Smooth muscle cell (in vitro differentiated cells): ENCODE measurements around the gene ITIH4. TPM values are rescaled to one million over a fixed set of nuclear protein-coding genes. Genes with fewer than 3 reads are reported as not detected.

Experiments
- DNase-seq: peaks from one replicate; lab custom pipeline; 2025; ENCODE audit not compliant: unreplicated experiment; lab: John Stamatoyannopoulos, UW
- H2AFZ ChIP-seq: fragments of 200-600 bp; sonication (generic); 2 replicates; pipeline ENCODE4 v1.6.0; 2016; ENCODE audit warnings: antibody characterized with exemption, low read depth, mild to moderate bottlenecking
- H3F3A ChIP-seq: fragments of 200-600 bp; sonication (generic); 2 replicates; pipeline ENCODE4 v1.6.0; 2017; ENCODE audit warnings: antibody characterized with exemption, low read depth
- H3K27ac ChIP-seq: fragments of 200-600 bp; sonication (generic); 2 replicates; pipeline ENCODE4 v1.5.1; 2016; ENCODE audit warnings: low read depth, mild to moderate bottlenecking
- H3K27me3 ChIP-seq: fragments of 200-600 bp; sonication (generic); 2 replicates; pipeline ENCODE4 v1.6.1; 2016; ENCODE audit warnings: low read depth, mild to moderate bottlenecking
- H3K36me3 ChIP-seq: fragments of 200-600 bp; sonication (generic); 2 replicates; pipeline ENCODE4 v1.5.1; 2016; ENCODE audit warnings: low read depth
- H3K4me1 ChIP-seq: fragments of 200-600 bp; sonication (generic); 2 replicates; pipeline ENCODE4 v1.5.1; 2016; ENCODE audit warnings: low read depth
- H3K4me2 ChIP-seq: fragments of 200-600 bp; sonication (generic); 2 replicates; pipeline ENCODE4 v1.6.0; 2016; ENCODE audit warnings: mild to moderate bottlenecking
- H3K4me3 ChIP-seq: fragments of 200-600 bp; sonication (generic); 2 replicates; pipeline ENCODE4 v1.5.1; 2016; ENCODE audit warnings: mild to moderate bottlenecking
- H3K79me2 ChIP-seq: fragments of 200-600 bp; sonication (generic); 2 replicates; pipeline ENCODE4 v1.6.0; 2016; ENCODE audit warnings: low read depth, mild to moderate bottlenecking
- H3K9ac ChIP-seq: fragments of 200-600 bp; sonication (generic); 2 replicates; pipeline ENCODE4 v1.6.0; 2016; ENCODE audit warnings: low read depth
- H3K9me3 ChIP-seq: fragments of 200-600 bp; sonication (generic); replicated peaks from 2 replicates; pipeline ENCODE4 v1.5.1; 2016; ENCODE audit warnings: low read depth
- H4K20me1 ChIP-seq: fragments of 200-600 bp; sonication (generic); 2 replicates; pipeline ENCODE4 v1.6.0; 2016; ENCODE audit warnings: low read depth
- CTCF ChIP-seq: fragments of 200-600 bp; sonication (generic); IDR thresholded peaks from 2 replicates; pipeline ENCODE4 v1.5.1; 2017; ENCODE audit warnings: borderline replicate concordance, mild to moderate bottlenecking, antibody characterized with exemption; ENCODE audit not compliant: insufficient read depth, poor library complexity, severe bottlenecking
- WGBS: methylation state at CpG from one replicate; pipeline ENCODE4 v1.1.7; 2016; ENCODE audit warnings: low lambda C conversion rate; 5-methylcytosine and 5-hydroxymethylcytosine counted together
- polyA plus RNA-seq: library from polyadenylated mRNA; unstranded; fragments of >200 nt; fragmentation: Nextera tagmentation; extraction: Ambion mirVana; gene quantifications from 2 replicates; pipeline ENCODE4 v1.2.1, GENCODE V29; 2016
- total RNA-seq: library from RNA; depleted of rRNA; stranded (reverse); fragments of >200 nt; gene quantifications from 2 replicates; pipeline ENCODE4 v1.2.3, GENCODE V29; 2014

Gene ITIH4
- total and polyA plus RNA-seq, 2 experiments from 2014 or later: 1.6 TPM

- no peak for TF ChIP-seq CTCF
- Histone ChIP-seq H3K4me3 (no peak overlapping the region), H3K4me1 (no peaks in the 10 kb centered on the region), H3K27me3 (no peaks in the 10 kb centered on the region), H4K20me1 (no peaks in the 10 kb centered on the region), H3K9me3 (no peaks in the 10 kb centered on the region), H3K79me2 (no peaks in the 10 kb centered on the region), H2AFZ (no peak overlapping the region), H3F3A (no peaks in the 10 kb centered on the region), H3K36me3 (no peaks in the 10 kb centered on the region), H3K4me2 (no peak overlapping the region), H3K9ac (no peak overlapping the region), H3K27ac (no peak overlapping the region)
- 98% methylated on average over 8 of the region's 8 CpGs for WGBS
- no peak for DNase-seq
Observed at GRCh38 chr3:52835766-52836470, 5.4 kb upstream of the ITIH4 start.

- Histone ChIP-seq H3K4me1 (no peaks in the 10 kb centered on the region), H3K4me3 (no peak within 1 kb of the TSS), H3F3A (no peaks in the 10 kb centered on the region), H3K9me3 (no peaks in the 10 kb centered on the region), H3K36me3 (no peaks in the 10 kb centered on the region), H3K27me3 (no peaks in the 10 kb centered on the region), H4K20me1 (no peaks in the 10 kb centered on the region), H2AFZ (no peak within 1 kb of the TSS), H3K79me2 (no peaks in the 10 kb centered on the region), H3K27ac (no peak within 1 kb of the TSS), H3K4me2 (no peak within 1 kb of the TSS), H3K9ac (no peak within 1 kb of the TSS)
- TF ChIP-seq CTCF: no peak
- DNase-seq: no peak
- 67% methylated on average over 11 of the region's 11 CpGs for WGBS
Observed at GRCh38 chr3:52834871-52835501, 4.5 kb upstream of the ITIH4 start, which contains the start of gene MUSTN1. Gene MUSTN1 (minus strand): TSS chr3:52835019. CDS start chr3:52834948, 71 bp downstream.

- Histone ChIP-seq H3K4me3 (no peak overlapping the region), H2AFZ (no peak overlapping the region), H3K4me2 (no peak overlapping the region), H3K79me2 (no peaks in the 10 kb centered on the region), H3K27me3 (no peaks in the 10 kb centered on the region), H3K36me3 (no peaks in the 10 kb centered on the region), H3K9me3 (no peaks in the 10 kb centered on the region), H4K20me1 (no peaks in the 10 kb centered on the region), H3K4me1 (no peaks in the 10 kb centered on the region), H3K27ac (no peak overlapping the region), H3K9ac (no peak overlapping the region), H3F3A (no peaks in the 10 kb centered on the region)
- TF ChIP-seq CTCF: no peak
- DNase-seq: no peak
- 98% methylated on average over 14 of the region's 14 CpGs for WGBS
Observed at GRCh38 chr3:52833202-52833601, 2.7 kb upstream of the ITIH4 start.
